GM19328 (cell line): ENCODE measurements around the gene SREBF1.

Experiments
- ATAC-seq: cut with Tn5 transposase; IDR thresholded peaks from one replicate; pipeline ENCODE4 v1.9.1; 2021; ENCODE audit warnings: mild to moderate bottlenecking, moderate library complexity; ENCODE audit not compliant: unreplicated experiment

Gene SREBF1

GRCh38 chr17:17836818-17837379 is at the start of gene SREBF1:
SREBF1 (minus strand) TSS chr17:17836986; CDS start chr17:17836817, 169 bp downstream.
- ATAC-seq = peak; percentile 27

- ATAC-seq = no peak
These were observed 49.4 kb upstream of the SREBF1 start for GRCh38 chr17:17886226-17886625.

- no peak for ATAC-seq
These were observed 47.9 kb upstream of the SREBF1 start for GRCh38 chr17:17884391-17885357.

DNA sequence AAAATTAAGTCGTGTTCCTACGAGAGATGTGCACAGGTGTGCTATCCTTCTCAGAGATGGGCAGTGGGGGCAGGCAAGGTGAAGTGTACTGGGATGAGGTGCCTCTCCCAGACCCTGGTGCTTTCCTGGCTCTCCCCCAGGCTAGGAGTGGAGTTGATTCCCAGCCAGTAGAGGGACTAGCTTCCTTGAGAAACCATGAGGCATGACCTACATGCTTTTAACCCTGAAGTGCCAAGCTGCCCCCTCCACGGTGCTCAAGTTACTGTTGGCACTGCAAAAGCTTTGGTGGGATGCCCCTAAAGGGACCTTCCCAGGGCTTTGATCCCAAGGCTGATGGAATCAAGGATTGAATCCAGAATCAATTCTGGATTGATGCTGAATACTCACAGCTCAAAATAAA is 47.0 kb upstream of the SREBF1 start:
- no peak for ATAC-seq

GRCh38 chr17:17882082-17882581 is 45.3 kb upstream of the SREBF1 start:
- no peak for ATAC-seq

DNA sequence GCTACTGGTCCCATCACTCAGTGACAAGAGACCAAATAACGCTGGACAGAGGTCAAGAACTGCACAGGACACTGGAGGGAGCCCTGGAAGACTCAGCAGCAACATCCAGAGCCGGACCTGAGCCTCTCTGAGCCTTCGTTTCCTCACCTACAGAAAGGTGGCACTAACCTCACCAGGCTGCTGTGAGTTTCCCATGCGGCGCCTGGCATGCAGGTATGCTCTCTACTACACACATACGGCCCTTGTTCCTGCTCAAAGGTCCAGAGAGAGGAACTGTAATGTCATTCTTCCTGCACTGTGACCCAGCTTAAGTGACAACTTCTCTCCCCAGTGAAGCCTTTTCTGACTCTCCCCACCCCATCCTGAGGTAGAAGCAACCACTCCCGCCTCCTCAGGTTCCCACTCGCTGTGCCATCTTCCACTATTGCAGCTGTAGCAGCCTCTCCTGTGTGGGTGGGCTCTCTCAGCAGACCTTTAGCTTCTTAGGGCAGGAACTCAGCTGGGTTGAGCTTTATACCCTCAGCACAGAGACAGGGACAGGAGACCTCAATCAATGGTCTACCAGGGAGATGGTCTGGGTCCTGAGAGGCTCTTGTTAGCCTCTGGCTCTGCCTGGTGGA is 43.9 kb upstream of the SREBF1 start:
- ATAC-seq = no peak

- no peak for ATAC-seq
These were observed 41.0 kb upstream of the SREBF1 start for GRCh38 chr17:17877529-17878358.

DNA sequence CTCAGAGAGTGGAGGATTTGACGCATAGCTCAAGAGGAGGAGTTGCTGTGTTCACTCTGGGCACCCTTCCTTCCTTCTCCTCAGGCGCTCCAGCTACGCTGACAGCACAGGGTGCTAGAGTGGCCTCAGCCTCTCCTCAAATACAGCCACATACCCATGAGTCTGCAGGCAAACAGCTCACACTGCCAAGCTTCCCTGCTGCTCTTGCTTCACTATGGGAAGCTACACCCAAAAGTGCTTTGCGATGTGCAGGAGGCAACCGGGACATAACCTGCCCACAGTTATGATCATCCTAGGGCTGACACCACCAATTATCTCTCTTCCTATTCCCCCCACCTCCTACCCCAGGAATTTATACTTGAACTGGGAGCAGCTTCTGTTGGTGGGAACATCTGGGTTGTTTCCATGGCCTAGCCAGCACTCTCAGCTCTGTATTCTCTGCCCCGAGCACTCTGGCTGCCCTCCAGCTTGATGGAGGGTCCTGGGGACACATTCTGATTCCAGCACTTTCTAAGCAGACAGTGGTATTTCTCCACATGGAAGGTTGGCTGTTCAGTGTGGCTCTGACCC is 40.3 kb upstream of the SREBF1 start:
- ATAC-seq = no peak

DNA sequence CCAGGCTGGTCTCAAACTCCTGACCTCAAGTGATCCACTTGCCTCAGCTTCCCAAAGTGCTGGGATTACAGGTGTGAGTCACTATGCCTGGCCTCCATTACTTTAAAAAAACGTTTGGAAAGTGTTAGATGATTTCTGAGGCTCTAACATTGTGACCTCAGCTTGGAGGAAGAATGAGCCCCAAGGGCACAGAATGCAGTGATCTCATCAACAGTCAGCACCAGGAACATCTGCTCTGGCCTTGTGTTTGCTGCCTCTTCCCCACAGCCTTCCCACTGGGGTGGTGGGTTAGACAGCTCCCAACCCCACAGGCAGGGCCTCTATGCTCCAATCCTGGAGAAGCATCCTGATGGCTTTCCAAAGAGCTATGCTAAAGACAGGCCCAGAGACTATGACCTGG is 37.7 kb upstream of the SREBF1 start:
- ATAC-seq = no peak

GRCh38 chr17:17873450-17873991 is 36.7 kb upstream of the SREBF1 start:
- no peak for ATAC-seq

DNA sequence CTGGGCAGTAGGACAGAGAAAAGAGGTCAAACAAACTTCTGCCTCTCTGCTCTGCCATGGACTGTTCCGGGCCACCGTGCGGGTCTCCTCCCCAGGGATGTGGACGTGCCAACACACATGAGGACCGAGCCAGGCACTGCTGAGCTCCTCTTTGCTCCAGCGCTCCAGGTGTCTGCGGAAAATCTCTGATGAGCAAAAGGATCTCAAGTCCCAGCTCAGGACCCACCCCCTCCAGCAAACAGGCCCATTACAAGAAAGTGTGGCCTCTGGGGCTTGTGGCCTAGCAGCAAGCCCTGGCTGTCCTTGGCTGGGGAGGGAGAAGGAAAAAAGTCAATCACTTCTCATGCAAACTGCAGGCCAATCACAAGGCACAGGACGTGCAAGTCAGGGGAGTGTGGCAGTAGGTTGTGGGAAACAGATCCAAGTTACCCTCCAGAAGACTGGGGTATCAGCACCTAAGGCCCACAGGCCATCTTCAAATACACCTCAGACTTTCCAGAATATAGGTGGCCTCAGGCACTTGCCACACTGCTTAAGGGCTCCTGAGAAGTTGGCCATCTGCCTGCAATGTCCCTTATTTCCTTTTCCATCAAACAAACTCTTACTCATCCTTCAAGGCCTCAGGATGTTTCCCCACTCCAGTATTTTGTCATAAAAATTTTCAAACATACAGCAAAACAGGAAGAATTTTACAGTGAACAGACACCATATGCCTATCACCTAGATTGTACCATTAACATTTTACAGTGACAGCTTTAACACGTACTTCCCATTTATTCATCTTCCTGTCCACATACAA is 36.0 kb upstream of the SREBF1 start:
- ATAC-seq = no peak

DNA sequence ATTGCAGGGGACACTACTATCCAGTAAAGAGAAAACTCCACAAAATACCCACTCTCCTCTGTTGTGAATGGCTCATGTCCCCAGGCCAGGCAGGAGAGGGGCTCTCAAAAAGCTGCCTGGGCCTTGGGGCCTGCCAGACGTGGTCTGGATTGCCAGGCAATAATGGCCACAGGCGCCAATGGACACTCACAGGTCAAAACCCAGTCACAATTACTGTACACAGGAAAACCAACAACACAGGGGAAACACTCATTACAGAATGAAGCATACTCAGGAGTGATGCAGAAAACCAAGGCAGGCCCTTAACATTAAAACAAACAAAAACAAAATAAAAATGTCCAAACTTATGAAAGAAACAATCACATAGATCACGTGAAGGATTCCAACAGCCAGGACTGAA is 35.1 kb upstream of the SREBF1 start:
- no peak for ATAC-seq

DNA sequence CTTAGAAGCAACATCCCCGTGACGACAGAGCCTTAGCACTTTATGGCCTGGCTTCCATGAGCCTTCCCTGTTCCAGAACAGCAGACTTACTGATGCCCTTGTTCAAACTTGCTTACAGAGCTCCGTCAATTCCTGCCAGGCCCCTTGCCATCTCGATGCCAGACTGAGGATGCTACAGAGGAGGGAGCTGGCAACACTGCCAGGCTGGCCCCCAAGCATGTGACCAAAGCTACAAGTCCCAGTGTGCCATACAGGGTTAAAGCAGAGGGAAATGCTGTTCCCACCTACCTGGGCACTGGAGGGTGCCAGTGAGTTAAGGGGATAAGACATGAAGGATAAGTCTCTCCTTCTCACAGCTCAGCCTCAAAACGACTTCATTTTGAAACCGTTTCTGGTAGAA is 33.5 kb upstream of the SREBF1 start:
- ATAC-seq = no peak

DNA sequence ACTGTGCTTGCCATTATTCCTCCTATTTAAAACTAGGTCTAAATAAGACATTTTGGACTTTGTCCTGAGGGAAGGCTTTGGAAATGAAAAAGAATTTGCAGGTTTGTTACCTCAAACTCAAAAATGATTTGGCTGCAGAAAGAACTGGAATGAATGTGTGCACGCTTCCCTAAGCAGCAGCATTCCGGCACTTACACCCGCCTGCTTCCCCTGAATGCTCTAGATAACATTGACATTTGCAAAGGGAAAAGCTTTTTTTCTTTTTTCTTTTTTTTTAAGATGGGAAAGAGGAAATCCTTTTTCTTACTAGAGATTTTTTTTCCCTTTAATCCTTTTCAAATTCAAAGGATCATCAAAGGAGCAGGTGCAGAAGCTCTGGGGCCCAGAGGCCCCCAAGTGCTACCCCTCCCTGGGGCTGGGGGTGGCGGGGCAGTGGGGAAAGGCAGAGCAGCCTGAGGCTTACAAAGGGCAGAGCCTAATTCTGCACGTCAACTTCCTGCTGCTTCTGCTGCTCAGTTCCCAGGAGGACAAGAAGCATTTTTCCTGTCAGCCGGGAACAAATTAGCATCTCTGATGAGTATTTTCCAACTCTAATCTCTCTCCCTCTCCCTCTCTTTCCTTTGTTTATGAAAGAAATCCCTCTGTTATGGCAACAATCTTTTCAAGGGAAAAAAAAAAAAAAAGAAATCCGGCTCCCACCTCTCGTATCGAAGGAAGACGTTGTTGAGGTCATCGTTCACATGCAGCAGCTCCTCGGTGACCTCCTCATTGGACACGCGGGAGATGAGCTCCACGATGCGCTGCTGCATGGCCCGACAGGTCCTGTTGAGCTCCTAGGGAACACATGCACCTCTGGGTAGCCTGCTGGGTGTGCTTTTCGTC is 32.1 kb upstream of the SREBF1 start:
- ATAC-seq = no peak

DNA sequence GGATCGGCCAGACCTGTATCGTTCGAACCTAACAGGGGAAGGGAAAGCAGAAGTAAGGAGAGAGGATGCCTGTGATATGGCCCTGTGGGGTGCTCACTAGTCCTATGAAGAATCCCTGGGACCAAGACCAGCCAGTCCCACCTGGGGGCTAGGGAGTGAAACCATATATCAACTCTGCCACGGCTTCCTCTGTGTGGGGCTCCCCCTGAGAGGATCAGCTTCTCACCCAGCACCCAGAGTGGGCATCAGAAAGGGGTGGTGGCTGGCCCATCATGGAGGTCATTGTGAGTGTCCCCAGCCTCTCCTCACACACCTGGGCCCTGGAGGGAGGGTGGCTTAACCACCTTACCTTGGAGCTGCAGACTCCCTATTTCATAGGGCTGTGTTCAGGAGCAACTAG is 30.1 kb upstream of the SREBF1 start:
- no peak for ATAC-seq

GRCh38 chr17:17866425-17866824 is 29.6 kb upstream of the SREBF1 start:
- ATAC-seq = no peak

- no peak for ATAC-seq
These were observed 28.2 kb upstream of the SREBF1 start for GRCh38 chr17:17865035-17865434.

GRCh38 chr17:17860766-17861107 is 24.0 kb upstream of the SREBF1 start:
- no peak for ATAC-seq
